GM19463 (cell line): Measurements from ENCODE around the gene NRDE2.
"Not testable (repeated sequence)": the region's sequence is repeated elsewhere in the genome, so short reads cannot be mapped to it uniquely, and the experiment has no call there.

ENCODE experiments used
- ATAC-seq: cut with Tn5 transposase; IDR thresholded peaks from one replicate; pipeline ENCODE4 v1.9.1; 2021; ENCODE audit warnings: mild to moderate bottlenecking, moderate library complexity; ENCODE audit not compliant: unreplicated experiment

NRDE2 gene

GRCh38 chr14:90274808-90275457 lies 56.8 kb downstream of the NRDE2 start:
- no peak for ATAC-seq

GRCh38 chr14:90274019-90274418 lies 57.7 kb downstream of the NRDE2 start:
- ATAC-seq: no peak

GRCh38 chr14:90273532-90273931 lies 58.2 kb downstream of the NRDE2 start:
- no peak for ATAC-seq

GRCh38 chr14:90272523-90272922 lies 59.2 kb downstream of the NRDE2 start:
- no peak for ATAC-seq

- no peak for ATAC-seq
Measured at GRCh38 chr14:90268420-90268819, 63.3 kb downstream of the NRDE2 start.

GRCh38 chr14:90266441-90267154 lies 65.1 kb downstream of the NRDE2 start:
- ATAC-seq: no peak

GRCh38 chr14:90263748-90264449 lies 67.8 kb downstream of the NRDE2 start:
- peak; percentile 86 for ATAC-seq

GRCh38 chr14:90256354-90257131 lies 75.2 kb downstream of the NRDE2 start, which contains the start of gene PSMC1:
Gene PSMC1, plus strand, starts transcription at chr14:90256553. Its CDS starts 45 bp downstream, at chr14:90256598.
- peak; percentile 95 for ATAC-seq

- no peak for ATAC-seq
Measured at GRCh38 chr14:90255871-90256270, 75.9 kb downstream of the NRDE2 start.

- no peak for ATAC-seq
Measured at GRCh38 chr14:90253826-90254225, 77.9 kb downstream of the NRDE2 start.

- no peak for ATAC-seq
Measured at GRCh38 chr14:90248594-90248993, 83.1 kb downstream of the NRDE2 start.

GRCh38 chr14:90247441-90247840 lies 84.3 kb downstream of the NRDE2 start:
- ATAC-seq: not testable (repeated sequence)

- no peak for ATAC-seq
Measured at GRCh38 chr14:90246936-90247335, 84.8 kb downstream of the NRDE2 start.

- no peak for ATAC-seq
Measured at GRCh38 chr14:90242444-90242843, 89.3 kb downstream of the NRDE2 start.

- no peak for ATAC-seq
Measured at GRCh38 chr14:90239139-90239538, 92.6 kb downstream of the NRDE2 start.

- peak; percentile 70 for ATAC-seq
Measured at GRCh38 chr14:90235179-90235976, 96.4 kb downstream of the NRDE2 start.

GRCh38 chr14:90229942-90230341 lies 101.8 kb downstream of the NRDE2 start:
- ATAC-seq: not testable (repeated sequence)

GRCh38 chr14:90228478-90228877 lies 103.3 kb downstream of the NRDE2 start:
- no peak for ATAC-seq
